Mesendoderm (in vitro differentiated cells): ENCODE data around the gene BLZF1.
A peak's percentile ranks its signal among the peaks of the same experiment; 100 is the strongest.
"Not testable (repeated sequence)": the region's sequence is repeated elsewhere in the genome, so short reads cannot be mapped to it uniquely, and the experiment has no call there.

ENCODE experiments used
- DNase-seq: peaks from one replicate; pipeline ENCODE4 v3.0.0; 2013
- H2AK5ac ChIP-seq: 2 replicates; pipeline ENCODE4 v1.6.1; 2013; ENCODE audit warnings: low read length, inconsistent platforms
- H2BK120ac ChIP-seq: 2 replicates; pipeline ENCODE4 v1.6.1; 2013; ENCODE audit warnings: low read depth, mild to moderate bottlenecking, low read length, moderate library complexity, mixed read lengths
- H2BK15ac ChIP-seq: replicated peaks from 2 replicates; pipeline ENCODE4 v1.6.1; 2013; ENCODE audit warnings: low read depth, mild to moderate bottlenecking, moderate library complexity
- H2BK5ac ChIP-seq: 2 replicates; pipeline ENCODE4 v1.6.1; 2013; ENCODE audit warnings: low read length, inconsistent platforms
- H3K18ac ChIP-seq: 2 replicates; pipeline ENCODE4 v1.6.1; 2013; ENCODE audit warnings: mild to moderate bottlenecking, low read length, mixed read lengths
- H3K23ac ChIP-seq: one replicate; pipeline ENCODE4 v1.6.1; 2013; ENCODE audit warnings: low read length
- H3K27ac ChIP-seq: 2 replicates; pipeline ENCODE4 v1.5.1; 2013; ENCODE audit warnings: low read depth, mild to moderate bottlenecking, inconsistent platforms, low read length, moderate library complexity
- H3K27me3 ChIP-seq: 2 replicates; pipeline ENCODE4 v1.6.1; 2013; ENCODE audit warnings: low read length, control low read depth, mild to moderate bottlenecking, inconsistent platforms; ENCODE audit not compliant: insufficient read depth, poor library complexity
- H3K36me3 ChIP-seq: 2 replicates; pipeline ENCODE4 v1.6.1; 2013; ENCODE audit warnings: low read length, inconsistent platforms; ENCODE audit not compliant: control insufficient read depth, insufficient read depth
- H3K4ac ChIP-seq: one replicate; pipeline ENCODE4 v1.6.1; 2013; ENCODE audit warnings: low read depth, mild to moderate bottlenecking, low read length, moderate library complexity
- H3K4me1 ChIP-seq: 2 replicates; pipeline ENCODE4 v1.6.1; 2013; ENCODE audit warnings: low read depth, low read length, inconsistent platforms; ENCODE audit not compliant: control insufficient read depth
- H3K4me2 ChIP-seq: 2 replicates; pipeline ENCODE4 v1.6.1; 2013; ENCODE audit warnings: low read length
- H3K4me3 ChIP-seq: 2 replicates; pipeline ENCODE4 v1.5.1; 2013; ENCODE audit warnings: mild to moderate bottlenecking, low read length
- H3K56ac ChIP-seq: one replicate; pipeline ENCODE4 v1.6.1; 2013; ENCODE audit warnings: low read length
- H3K79me1 ChIP-seq: 2 replicates; pipeline ENCODE4 v1.6.1; 2013; ENCODE audit warnings: low read length, inconsistent platforms
- H3K79me2 ChIP-seq: 2 replicates; pipeline ENCODE4 v1.6.1; 2013; ENCODE audit warnings: mild to moderate bottlenecking, low read length; ENCODE audit not compliant: control insufficient read depth, insufficient read depth
- H3K9ac ChIP-seq: 2 replicates; pipeline ENCODE4 v1.6.1; 2013; ENCODE audit warnings: low read length, inconsistent platforms
- H4K5ac ChIP-seq: one replicate; pipeline ENCODE4 v1.6.1; 2013; ENCODE audit warnings: low read length
- H4K8ac ChIP-seq: one replicate; pipeline ENCODE4 v1.6.1; 2013; ENCODE audit warnings: low read depth, mild to moderate bottlenecking, control low read depth, low read length, moderate library complexity
- WGBS: extraction: QIAGEN DNeasy Blood & Tissue Kit; methylation state at CpG from one replicate; pipeline ENCODE4 v1.1.7; 2013; ENCODE audit warnings: low lambda C conversion rate, missing lambda C conversion rate; ENCODE audit not compliant: insufficient coverage; ENCODE audit errors: extremely low coverage; 5-methylcytosine and 5-hydroxymethylcytosine counted together

The BLZF1 gene

GRCh38 chr1:169383449-169383848, 15.5 kb downstream of the BLZF1 start:
- no peak overlapping the region for H3K27ac ChIP-seq
- no peak overlapping the region for H3K23ac ChIP-seq
- no peak overlapping the region for H3K4ac ChIP-seq
- no peak overlapping the region for H2BK5ac ChIP-seq
- H3K79me2 ChIP-seq, result no peaks in the 10 kb centered on the region
- no peak overlapping the region for H2BK120ac ChIP-seq
- H3K4me3 ChIP-seq, result no peak overlapping the region
- no peak overlapping the region for H4K5ac ChIP-seq
- H2AK5ac ChIP-seq, result no peak overlapping the region
- H3K79me1 ChIP-seq, result no peaks in the 10 kb centered on the region
- no peak overlapping the region for H3K9ac ChIP-seq
- no peak overlapping the region for H3K4me2 ChIP-seq
- no peaks in the 10 kb centered on the region for H3K36me3 ChIP-seq
- H2BK15ac ChIP-seq, result no peak overlapping the region
- no peak for DNase-seq
- no peaks in the 10 kb centered on the region for H3K4me1 ChIP-seq
- H4K8ac ChIP-seq, result no peak overlapping the region
- no peak overlapping the region for H3K56ac ChIP-seq
- no peaks in the 10 kb centered on the region for H3K27me3 ChIP-seq
- no peak overlapping the region for H3K18ac ChIP-seq
- no CpG with 5 or more reads among the region's 4 CpGs for WGBS

- Histone ChIP-seq H3K4me1 (no peaks in the 10 kb centered on the region), H2AK5ac (no peak overlapping the region), H2BK120ac (no peak overlapping the region), H3K27me3 (no peaks in the 10 kb centered on the region), H3K79me1 (no peaks in the 10 kb centered on the region), H3K18ac (no peak overlapping the region), H3K56ac (no peak overlapping the region), H3K4me3 (no peak overlapping the region), H2BK15ac (no peak overlapping the region), H3K79me2 (no peaks in the 10 kb centered on the region), H3K9ac (no peak overlapping the region), H3K4ac (no peak overlapping the region), H4K5ac (no peak overlapping the region), H3K27ac (no peak overlapping the region), H3K36me3 (peaks cover 2% of the 10 kb centered on the region), H3K4me2 (no peak overlapping the region), H2BK5ac (no peak overlapping the region), H3K23ac (no peak overlapping the region), H4K8ac (no peak overlapping the region)
- DNase-seq, result no peak
Measured at GRCh38 chr1:169387399-169387798, 19.4 kb downstream of the BLZF1 start.

- H2BK5ac ChIP-seq, result no peak overlapping the region
- H4K8ac ChIP-seq, result no peak overlapping the region
- no peak overlapping the region for H3K4ac ChIP-seq
- H3K4me3 ChIP-seq, result no peak overlapping the region
- no peaks in the 10 kb centered on the region for H3K27me3 ChIP-seq
- H3K36me3 ChIP-seq, result peaks cover 2% of the 10 kb centered on the region
- H3K79me2 ChIP-seq, result no peaks in the 10 kb centered on the region
- no peak for DNase-seq
- H2AK5ac ChIP-seq, result no peak overlapping the region
- H2BK15ac ChIP-seq, result no peak overlapping the region
- H3K18ac ChIP-seq, result no peak overlapping the region
- H3K4me2 ChIP-seq, result no peak overlapping the region
- no peaks in the 10 kb centered on the region for H3K79me1 ChIP-seq
- H3K23ac ChIP-seq, result no peak overlapping the region
- no peak overlapping the region for H4K5ac ChIP-seq
- no peak overlapping the region for H2BK120ac ChIP-seq
- H3K56ac ChIP-seq, result no peak overlapping the region
- no peak overlapping the region for H3K9ac ChIP-seq
- no peaks in the 10 kb centered on the region for H3K4me1 ChIP-seq
- H3K27ac ChIP-seq, result no peak overlapping the region
Measured at GRCh38 chr1:169390303-169390702, 22.3 kb downstream of the BLZF1 start.

GRCh38 chr1:169392406-169392805, 24.4 kb downstream of the BLZF1 start:
- peaks cover 2% of the 10 kb centered on the region for H3K36me3 ChIP-seq
- H3K79me1 ChIP-seq, result no peaks in the 10 kb centered on the region
- H3K27ac ChIP-seq, result no peak overlapping the region
- no CpG with 5 or more reads among the region's 1 CpG for WGBS
- no peaks in the 10 kb centered on the region for H3K27me3 ChIP-seq
- no peak overlapping the region for H3K4me3 ChIP-seq
- no peak overlapping the region for H3K9ac ChIP-seq
- no peak overlapping the region for H3K56ac ChIP-seq
- H2AK5ac ChIP-seq, result no peak overlapping the region
- H3K4me2 ChIP-seq, result no peak overlapping the region
- H3K18ac ChIP-seq, result no peak overlapping the region
- peak; percentile 83 for DNase-seq
- H3K4me1 ChIP-seq, result no peaks in the 10 kb centered on the region
- H4K5ac ChIP-seq, result no peak overlapping the region
- no peak overlapping the region for H3K4ac ChIP-seq
- no peak overlapping the region for H4K8ac ChIP-seq
- H2BK120ac ChIP-seq, result no peak overlapping the region
- no peak overlapping the region for H2BK5ac ChIP-seq
- H3K23ac ChIP-seq, result no peak overlapping the region
- H3K79me2 ChIP-seq, result no peaks in the 10 kb centered on the region
- no peak overlapping the region for H2BK15ac ChIP-seq

GRCh38 chr1:169395955-169396354, 28.0 kb downstream of the BLZF1 start:
- Histone ChIP-seq H2AK5ac (no peak overlapping the region), H4K5ac (no peak overlapping the region), H3K4ac (no peak overlapping the region), H3K9ac (no peak overlapping the region), H3K56ac (no peak overlapping the region), H3K23ac (no peak overlapping the region), H3K4me3 (no peak overlapping the region), H2BK15ac (no peak overlapping the region), H2BK120ac (no peak overlapping the region), H3K27me3 (no peaks in the 10 kb centered on the region), H3K79me2 (no peaks in the 10 kb centered on the region), H3K36me3 (peaks cover under 1% of the 10 kb centered on the region), H4K8ac (no peak overlapping the region), H3K4me2 (no peak overlapping the region), H3K4me1 (no peaks in the 10 kb centered on the region), H3K18ac (no peak overlapping the region), H2BK5ac (no peak overlapping the region), H3K27ac (no peak overlapping the region), H3K79me1 (no peaks in the 10 kb centered on the region)
- 100% methylated on average over 1 of the region's 3 CpGs for WGBS
- no peak for DNase-seq

GRCh38 chr1:169402578-169402977, 34.6 kb downstream of the BLZF1 start:
- DNase-seq, H3K4me2 ChIP-seq, H3K23ac ChIP-seq, H2BK120ac ChIP-seq, H3K36me3 ChIP-seq, H3K79me2 ChIP-seq, H4K8ac ChIP-seq, H3K9ac ChIP-seq, H3K79me1 ChIP-seq, H3K4me1 ChIP-seq, H3K4ac ChIP-seq, H2AK5ac ChIP-seq, H3K27me3 ChIP-seq, H2BK15ac ChIP-seq, H3K4me3 ChIP-seq, H3K27ac ChIP-seq, H3K18ac ChIP-seq, H4K5ac ChIP-seq, H3K56ac ChIP-seq, H2BK5ac ChIP-seq: not testable (repeated sequence)
- WGBS, result no CpG with 5 or more reads among the region's 1 CpG
